Endothelial cell of umbilical vein (primary cell): ENCODE measurements around the gene RIPK3. TPM values are rescaled to one million over a fixed set of nuclear protein-coding genes. Genes with fewer than 3 reads are reported as not detected.

Experiments
- BruUV-seq: library from RNA; stranded (reverse); fragments of 400-500 nt; replicated peaks from 2 replicates; lab custom pipeline; 2021; lab: Mats Ljungman, UMichigan
- CTCF ChIA-PET: fragments of 300-600, 350-600 bp; sonication (Branson Sonifier 250); formaldehyde crosslinking; loops from one replicate; lab custom pipeline; 2021; ENCODE audit warnings: antibody characterized with exemption, inconsistent platforms; lab: Charles Lee
- POLR2A ChIA-PET: fragments of 300-600, 350-600 bp; sonication (Branson Sonifier 250); formaldehyde crosslinking; loops from one replicate; lab custom pipeline; 2021; ENCODE audit warnings: antibody characterized with exemption, inconsistent platforms; lab: Charles Lee
- DNase-seq: peaks from one replicate; pipeline ENCODE4 v3.0.0-alpha.2; 2011; ENCODE audit warnings: low read depth, low spot score
- FAIRE-seq: peaks from 2 replicates; lab custom pipeline; 2011; peaks lifted over from hg19 to GRCh38; lab: Jason Lieb, UNC
- H2AFZ ChIP-seq: 2 replicates; pipeline ENCODE4 v1.6.0; 2012; ENCODE audit warnings: low read depth, low read length, control low read depth, inconsistent platforms
- H3K27ac ChIP-seq: 2 replicates; pipeline ENCODE4 v1.5.1; 2011; ENCODE audit warnings: low read depth, mild to moderate bottlenecking, control low read depth, low read length, moderate library complexity; ENCODE audit not compliant: insufficient read depth
- H3K27me3 ChIP-seq, 2 experiments: 2 replicates each; pipeline versions ENCODE4 v1.6.0 to v1.6.1; 2011; ENCODE audit warnings: low read length in 2 of 2, mixed read lengths in 1 of 2; ENCODE audit not compliant: control insufficient read depth in 2 of 2, insufficient read depth in 2 of 2
- H3K36me3 ChIP-seq, 2 experiments: 2 replicates in 1 of 2; 3 replicates in 1 of 2; pipeline ENCODE4 v1.5.1; 2011; ENCODE audit warnings: low read length in 2 of 2, mild to moderate bottlenecking in 1 of 2, moderate library complexity in 1 of 2; ENCODE audit not compliant: control insufficient read depth in 2 of 2, insufficient read depth in 2 of 2; ENCODE audit errors: extremely low read depth in 1 of 2
- H3K4me1 ChIP-seq: 3 replicates; pipeline ENCODE4 v1.5.1; 2011; ENCODE audit warnings: mild to moderate bottlenecking, low read length; ENCODE audit not compliant: control insufficient read depth, insufficient read depth; ENCODE audit errors: extremely low read depth
- H3K4me2 ChIP-seq: 2 replicates; pipeline ENCODE4 v1.6.1; 2011; ENCODE audit warnings: low read length, control low read depth, mixed read lengths; ENCODE audit not compliant: insufficient read depth
- H3K4me3 ChIP-seq, 3 experiments: fragments of 200-600 bp in 1 of 3; sonication (generic), shearing (Covaris generic) in 1 of 3; replicated peaks in 1 of 3; 2 replicates each; pipeline ENCODE4 v1.5.1; 2011 to 2016; ENCODE audit warnings: control low read depth in 3 of 3, low read length in 3 of 3, mild to moderate bottlenecking in 2 of 3, inconsistent platforms in 1 of 3, low read depth in 1 of 3, moderate library complexity in 1 of 3; ENCODE audit not compliant: insufficient read depth in 1 of 3
- H3K79me2 ChIP-seq: 2 replicates; pipeline ENCODE4 v1.6.0; 2012; ENCODE audit warnings: low read length, inconsistent platforms; ENCODE audit not compliant: control insufficient read depth, insufficient read depth
- H3K9ac ChIP-seq: replicated peaks from 2 replicates; pipeline ENCODE3; 2011; ENCODE audit warnings: low read length, control low read depth; ENCODE audit not compliant: insufficient read depth; ENCODE audit errors: extremely low read depth
- H3K9me1 ChIP-seq: replicated peaks from 3 replicates; pipeline ENCODE4 v1.6.0; 2011; ENCODE audit warnings: mild to moderate bottlenecking, low read length; ENCODE audit not compliant: control insufficient read depth, insufficient read depth; ENCODE audit errors: extremely low read depth
- H3K9me3 ChIP-seq: replicated peaks from 2 replicates; pipeline ENCODE4 v1.5.1; 2012; ENCODE audit warnings: low read length, inconsistent platforms; ENCODE audit not compliant: control insufficient read depth, insufficient read depth
- H4K20me1 ChIP-seq: replicated peaks from 2 replicates; pipeline ENCODE3; 2011; ENCODE audit warnings: mild to moderate bottlenecking, low read length; ENCODE audit not compliant: control insufficient read depth, insufficient read depth; ENCODE audit errors: extremely low read depth
- CTCF ChIP-seq, 2 donors: IDR thresholded peaks; 1 replicate in 1 of 2; 2 replicates in 1 of 2; pipeline ENCODE4 v1.5.1; 2011; ENCODE audit warnings: low read length in 2 of 2, mild to moderate bottlenecking in 2 of 2, moderate library complexity in 2 of 2, control low read depth in 1 of 2, inconsistent platforms in 1 of 2, low read depth in 1 of 2; ENCODE audit not compliant: insufficient read depth in 1 of 2; ENCODE audit errors: extremely low read depth in 1 of 2
- EZH2 ChIP-seq: IDR thresholded peaks from 2 replicates; pipeline ENCODE4 v1.6.1; 2012; ENCODE audit warnings: borderline replicate concordance, low read depth, mild to moderate bottlenecking, moderate library complexity, low read length, inconsistent platforms; ENCODE audit not compliant: severe bottlenecking
- FOS ChIP-seq: IDR thresholded peaks from 2 replicates; pipeline ENCODE4 v1.6.1; 2011; ENCODE audit warnings: mild to moderate bottlenecking, low read length, moderate library complexity, borderline replicate concordance; ENCODE audit not compliant: insufficient read depth
- GATA2 ChIP-seq: IDR thresholded peaks from 2 replicates; pipeline ENCODE4 v1.7.0; 2011; ENCODE audit warnings: low read depth, mild to moderate bottlenecking, moderate library complexity, mixed read lengths, low read length; ENCODE audit not compliant: insufficient read length, insufficient read depth
- JUN ChIP-seq: IDR thresholded peaks from 2 replicates; pipeline ENCODE4 v1.6.1; 2011; ENCODE audit warnings: borderline replicate concordance, low read depth; ENCODE audit not compliant: insufficient read length, insufficient read depth
- MAX ChIP-seq: IDR thresholded peaks from 2 replicates; pipeline ENCODE4 v1.6.1; 2011; ENCODE audit not compliant: insufficient read depth, insufficient read length
- MYC ChIP-seq: IDR thresholded peaks from one replicate; pipeline ENCODE4 v1.6.1; 2011; ENCODE audit warnings: mild to moderate bottlenecking, low read depth, low read length
- POLR2A ChIP-seq: IDR thresholded peaks from 2 replicates; pipeline ENCODE4 v1.6.1; 2012; ENCODE audit warnings: low read depth, mild to moderate bottlenecking, control low read depth, low read length
- POLR2AphosphoS5 ChIP-seq: IDR thresholded peaks from 2 replicates; pipeline ENCODE4 v1.6.1; 2012; ENCODE audit warnings: low read depth, mild to moderate bottlenecking, control low read depth, low read length, moderate library complexity; ENCODE audit not compliant: insufficient read depth
- dilution Hi-C: fragments of 300-500 bp; cut with MboI; formaldehyde crosslinking; loops from one replicate; pipeline ENCODE4 v1.15.0; 2019; ENCODE audit warnings: low sequenced_read_pairs; ENCODE audit not compliant: extremely low pct_ligation_motif_present
- intact Hi-C: fragments of 100-400 bp; cut with micrococcal nuclease; formaldehyde crosslinking; loops from one replicate; pipeline ENCODE4 v1.10.0; 2022
- polyA plus RNA-seq, 4 experiments: library from polyadenylated mRNA; depleted of rRNA in 3 of 4; stranded (reverse) in 3 of 4; unstranded in 1 of 4; fragments of >200 nt; gene quantifications; 2 replicates each; pipeline versions ENCODE4 v1.2.1 to v1.2.3, GENCODE V29; 2011 to 2012; ENCODE audit warnings: missing spikeins in 1 of 4
- total RNA-seq: library from RNA; stranded (reverse); gene quantifications from 2 replicates; pipeline ENCODE4 v1.2.3, GENCODE V29; 2021

The RIPK3 gene
- total and polyA plus RNA-seq, 2 donors (not counting 3 experiments of a cell fraction or from before 2014, with no cell fraction given): 3.1 to 5.1 TPM

GRCh38 chr14:24322672-24323071 is 17.1 kb downstream of the RIPK3 start:
- POLR2A ChIA-PET: no interaction called here
- CTCF ChIA-PET: interaction anchor here (0.7 to 20.1 kb wide), 5 partner anchors 9 to 111 kb away, joined by 3 to 811 read pairs (median 5); partner anchors contain the start of genes CBLN3, CIDEB and KHNYN
- H3K4me2 ChIP-seq: no peak overlapping the region
- intact Hi-C loops: no loop called here
- FAIRE-seq (no peak), DNase-seq (no peak)
- H3K9ac ChIP-seq: no peak overlapping the region
- peaks cover 5% of the 10 kb centered on the region for H3K4me1 ChIP-seq
- H3K36me3 ChIP-seq: peaks cover 0 to 17% of the 10 kb centered on the region in 2 experiments
- H3K4me3 ChIP-seq: no peak overlapping the region
- no peaks in the 10 kb centered on the region for H3K27me3 ChIP-seq
- BruUV-seq: no TSS peak
- TF ChIP-seq MAX: no peak
- TF ChIP-seq EZH2: no peak
- no peak for TF ChIP-seq FOS
- no peak for TF ChIP-seq JUN
- TF ChIP-seq POLR2A: no peak
- no peak for TF ChIP-seq POLR2AphosphoS5
- no peak for TF ChIP-seq CTCF (IDR thresholded peaks at IDR 0.05; ENCODE audit: extremely low read depth in 1 of 2, insufficient read depth in 1 of 2, low read depth in 1 of 2, low read length in 2 of 2)
- no peak for TF ChIP-seq GATA2
- no peak for TF ChIP-seq MYC
- no peaks in the 10 kb centered on the region for H3K79me2 ChIP-seq
- H3K9me3 ChIP-seq: no peaks in the 10 kb centered on the region
- no peak overlapping the region for H2AFZ ChIP-seq
- dilution Hi-C loops: no loop called here
- no peak overlapping the region for H3K27ac ChIP-seq
- no peaks in the 10 kb centered on the region for H4K20me1 ChIP-seq
- no peaks in the 10 kb centered on the region for H3K9me1 ChIP-seq
